DND-41 (cell line): Measurements from ENCODE around the gene TAOK2.

Experiments
- EZH2 ChIP-seq: IDR thresholded peaks from 3 replicates; pipeline ENCODE4 v1.6.1; 2012; ENCODE audit warnings: borderline replicate concordance, low read depth, mild to moderate bottlenecking, moderate library complexity, low read length, inconsistent platforms; ENCODE audit not compliant: severe bottlenecking
- TF ChIP-seq, protein P1 (sequence below): IDR thresholded peaks from 2 replicates; pipeline ENCODE4 v1.5.1; 2012; ENCODE audit warnings: borderline replicate concordance, low read length, moderate library complexity, mild to moderate bottlenecking; ENCODE audit not compliant: poor library complexity, severe bottlenecking; ENCODE audit errors: extremely low read depth

DNA sequence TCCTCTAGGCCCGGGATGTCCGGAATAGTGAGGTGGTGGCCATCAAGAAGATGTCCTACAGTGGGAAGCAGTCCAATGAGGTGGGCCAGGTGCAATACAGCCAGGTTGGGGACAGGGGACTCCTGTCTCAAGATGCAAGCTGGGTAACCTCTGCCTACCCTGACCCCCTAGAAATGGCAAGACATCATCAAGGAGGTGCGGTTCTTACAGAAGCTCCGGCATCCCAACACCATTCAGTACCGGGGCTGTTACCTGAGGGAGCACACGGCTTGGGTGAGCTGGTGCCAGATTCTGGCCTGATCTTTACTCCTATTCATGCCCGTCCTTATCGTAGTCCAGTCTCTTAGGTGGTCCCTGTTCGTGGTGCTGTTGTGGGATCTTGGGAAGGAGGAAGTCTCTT is 4.4 kb downstream of the TAOK2 start:
- TF ChIP-seq, protein P1, sequence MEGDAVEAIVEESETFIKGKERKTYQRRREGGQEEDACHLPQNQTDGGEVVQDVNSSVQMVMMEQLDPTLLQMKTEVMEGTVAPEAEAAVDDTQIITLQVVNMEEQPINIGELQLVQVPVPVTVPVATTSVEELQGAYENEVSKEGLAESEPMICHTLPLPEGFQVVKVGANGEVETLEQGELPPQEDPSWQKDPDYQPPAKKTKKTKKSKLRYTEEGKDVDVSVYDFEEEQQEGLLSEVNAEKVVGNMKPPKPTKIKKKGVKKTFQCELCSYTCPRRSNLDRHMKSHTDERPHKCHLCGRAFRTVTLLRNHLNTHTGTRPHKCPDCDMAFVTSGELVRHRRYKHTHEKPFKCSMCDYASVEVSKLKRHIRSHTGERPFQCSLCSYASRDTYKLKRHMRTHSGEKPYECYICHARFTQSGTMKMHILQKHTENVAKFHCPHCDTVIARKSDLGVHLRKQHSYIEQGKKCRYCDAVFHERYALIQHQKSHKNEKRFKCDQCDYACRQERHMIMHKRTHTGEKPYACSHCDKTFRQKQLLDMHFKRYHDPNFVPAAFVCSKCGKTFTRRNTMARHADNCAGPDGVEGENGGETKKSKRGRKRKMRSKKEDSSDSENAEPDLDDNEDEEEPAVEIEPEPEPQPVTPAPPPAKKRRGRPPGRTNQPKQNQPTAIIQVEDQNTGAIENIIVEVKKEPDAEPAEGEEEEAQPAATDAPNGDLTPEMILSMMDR = no peak
- TF ChIP-seq EZH2 = no peak
